PC-3 (cell line): ENCODE measurements around the gene EIF4E2.

ENCODE experiments used
- EZH2 ChIP-seq: fragments of 300-600 bp; sonication (generic); IDR thresholded peaks from one replicate; pipeline ENCODE4 v1.6.1; 2017; ENCODE audit warnings: antibody characterized with exemption, mild to moderate bottlenecking, low read length; ENCODE audit not compliant: unreplicated experiment
- EZH2phosphoT487 ChIP-seq: fragments of 300-600 bp; sonication (generic); IDR thresholded peaks from 2 replicates; pipeline ENCODE4 v1.6.1; 2018; ENCODE audit warnings: mild to moderate bottlenecking, antibody characterized with exemption, low read length, borderline replicate concordance
- TF ChIP-seq, protein P1 (sequence below): fragments of 300-600 bp; sonication (generic); conservative IDR thresholded peaks from 2 replicates; pipeline ENCODE4 v1.5.1; 2017; ENCODE audit warnings: antibody characterized with exemption, low read depth, mild to moderate bottlenecking, low read length

DNA sequence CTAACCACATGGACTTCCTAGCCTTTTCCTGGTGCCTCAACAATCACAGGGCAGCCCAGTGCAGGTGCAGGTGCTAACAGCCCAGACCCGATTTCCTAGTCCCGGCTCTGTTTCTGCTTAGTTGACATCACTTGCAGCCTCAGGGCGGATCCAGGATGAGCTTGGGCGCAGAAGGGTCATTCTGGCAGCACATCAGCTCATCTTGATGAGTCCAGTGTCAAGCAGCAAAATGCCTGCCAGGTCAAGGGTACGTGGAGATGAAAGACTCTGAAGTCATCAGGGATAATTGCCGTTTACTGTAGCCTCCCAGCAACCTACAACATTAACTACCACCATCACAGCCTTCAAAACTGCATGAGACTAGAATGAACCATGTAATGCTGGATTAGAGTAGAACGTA, 43.5 kb downstream of the EIF4E2 start:
- no peak for TF ChIP-seq EZH2phosphoT487
- TF ChIP-seq, protein P1, sequence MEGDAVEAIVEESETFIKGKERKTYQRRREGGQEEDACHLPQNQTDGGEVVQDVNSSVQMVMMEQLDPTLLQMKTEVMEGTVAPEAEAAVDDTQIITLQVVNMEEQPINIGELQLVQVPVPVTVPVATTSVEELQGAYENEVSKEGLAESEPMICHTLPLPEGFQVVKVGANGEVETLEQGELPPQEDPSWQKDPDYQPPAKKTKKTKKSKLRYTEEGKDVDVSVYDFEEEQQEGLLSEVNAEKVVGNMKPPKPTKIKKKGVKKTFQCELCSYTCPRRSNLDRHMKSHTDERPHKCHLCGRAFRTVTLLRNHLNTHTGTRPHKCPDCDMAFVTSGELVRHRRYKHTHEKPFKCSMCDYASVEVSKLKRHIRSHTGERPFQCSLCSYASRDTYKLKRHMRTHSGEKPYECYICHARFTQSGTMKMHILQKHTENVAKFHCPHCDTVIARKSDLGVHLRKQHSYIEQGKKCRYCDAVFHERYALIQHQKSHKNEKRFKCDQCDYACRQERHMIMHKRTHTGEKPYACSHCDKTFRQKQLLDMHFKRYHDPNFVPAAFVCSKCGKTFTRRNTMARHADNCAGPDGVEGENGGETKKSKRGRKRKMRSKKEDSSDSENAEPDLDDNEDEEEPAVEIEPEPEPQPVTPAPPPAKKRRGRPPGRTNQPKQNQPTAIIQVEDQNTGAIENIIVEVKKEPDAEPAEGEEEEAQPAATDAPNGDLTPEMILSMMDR, result no peak
- no peak for TF ChIP-seq EZH2
